Measurements from ENCODE around the gene DAPP1.
"Not testable (repeated sequence)": the region's sequence is repeated elsewhere in the genome, so short reads cannot be mapped to it uniquely, and the experiment has no call there.

DAPP1 gene

GRCh38 chr4:99825272-99825671 is 8.6 kb downstream of the DAPP1 start:
- no peak for DNase-seq

- no peak for DNase-seq
These were observed 9.4 kb downstream of the DAPP1 start for GRCh38 chr4:99826016-99826415.

GRCh38 chr4:99827454-99827853 is 10.8 kb downstream of the DAPP1 start:
- no peak for DNase-seq

GRCh38 chr4:99827857-99828256 is 11.2 kb downstream of the DAPP1 start:
- DNase-seq, result no peak

GRCh38 chr4:99828477-99828876 is 11.8 kb downstream of the DAPP1 start:
- no peak for DNase-seq

- DNase-seq, result not testable (repeated sequence)
These were observed 13.4 kb downstream of the DAPP1 start for GRCh38 chr4:99830051-99830450.

- no peak for DNase-seq
These were observed 15.7 kb downstream of the DAPP1 start for GRCh38 chr4:99832321-99832720.

GRCh38 chr4:99832758-99833157 is 16.1 kb downstream of the DAPP1 start:
- no peak for DNase-seq

GRCh38 chr4:99833756-99834155 is 17.1 kb downstream of the DAPP1 start:
- DNase-seq, result no peak

GRCh38 chr4:99834569-99834968 is 17.9 kb downstream of the DAPP1 start:
- DNase-seq, result no peak

- no peak for DNase-seq
These were observed 19.3 kb downstream of the DAPP1 start for GRCh38 chr4:99835942-99836341.

GRCh38 chr4:99838927-99839326 is 22.3 kb downstream of the DAPP1 start:
- no peak for DNase-seq

GRCh38 chr4:99841129-99841528 is 24.5 kb downstream of the DAPP1 start:
- DNase-seq, result no peak

GRCh38 chr4:99843413-99843812 is 26.8 kb downstream of the DAPP1 start:
- no peak for DNase-seq

- DNase-seq, result no peak
These were observed 27.4 kb downstream of the DAPP1 start for GRCh38 chr4:99844048-99844447.

- no peak for DNase-seq
These were observed 28.6 kb downstream of the DAPP1 start for GRCh38 chr4:99845179-99845578.

- no peak for DNase-seq
These were observed 29.3 kb downstream of the DAPP1 start for GRCh38 chr4:99845708-99846469.

- no peak for DNase-seq
These were observed 30.3 kb downstream of the DAPP1 start for GRCh38 chr4:99846891-99847290.

GRCh38 chr4:99847362-99847976 is 30.8 kb downstream of the DAPP1 start:
- DNase-seq, result no peak

- DNase-seq, result no peak
These were observed 32.0 kb downstream of the DAPP1 start for GRCh38 chr4:99848591-99849001.

- DNase-seq, result no peak
These were observed 35.6 kb downstream of the DAPP1 start for GRCh38 chr4:99852199-99852749.

- no peak for DNase-seq
These were observed 36.6 kb downstream of the DAPP1 start for GRCh38 chr4:99853190-99853589.

- DNase-seq, result no peak
These were observed 37.4 kb downstream of the DAPP1 start for GRCh38 chr4:99853999-99854398.

- DNase-seq, result no peak
These were observed 39.1 kb downstream of the DAPP1 start for GRCh38 chr4:99855678-99856077.

Measured in NCI-H146 (cell line).